Peyer's patch (tissue), 4 donors: Measurements from ENCODE around the gene DVL2.

Experiments
- CTCF ChIP-seq, 6 experiments: fragments of 450-650 bp in 4 of 6; fragments of 200-600 bp in 2 of 6; sonication (generic) in 1 of 6; IDR thresholded peaks; one replicate each; pipeline ENCODE4 v1.5.1; 2017 to 2019; ENCODE audit warnings: antibody characterized with exemption in 6 of 6, mild to moderate bottlenecking in 3 of 6, moderate library complexity in 1 of 6
- POLR2A ChIP-seq, 2 donors: fragments of 450-650 bp; IDR thresholded peaks; one replicate each; pipeline ENCODE4 v1.5.1; 2017; ENCODE audit warnings: antibody characterized with exemption in 2 of 2, mild to moderate bottlenecking in 2 of 2, moderate library complexity in 2 of 2

- no peak for TF ChIP-seq POLR2A (IDR thresholded peaks at IDR 0.05)
- no peak for TF ChIP-seq CTCF (IDR thresholded peaks at IDR 0.05)
Measured at GRCh38 chr17:7176841-7177190, 57.5 kb downstream of the DVL2 start.
